HG02678 (cell line): ENCODE results near the gene ACSL1.
A peak's percentile ranks its signal among the peaks of the same experiment; 100 is the strongest.
"Not testable (repeated sequence)": the region's sequence is repeated elsewhere in the genome, so short reads cannot be mapped to it uniquely, and the experiment has no call there.

ENCODE experiments used
- ATAC-seq: cut with Tn5 transposase; IDR thresholded peaks from one replicate; pipeline ENCODE4 v1.9.1; 2021; ENCODE audit warnings: mild to moderate bottlenecking, moderate library complexity; ENCODE audit not compliant: unreplicated experiment

The ACSL1 gene

GRCh38 chr4:184792950-184793555 lies 32.7 kb downstream of the ACSL1 start:
- ATAC-seq = no peak

GRCh38 chr4:184792334-184792733 lies 33.4 kb downstream of the ACSL1 start:
- no peak for ATAC-seq

- ATAC-seq = no peak
Observed at GRCh38 chr4:184790826-184791225, 34.9 kb downstream of the ACSL1 start.

GRCh38 chr4:184787766-184788503 lies 37.8 kb downstream of the ACSL1 start:
- ATAC-seq = no peak

GRCh38 chr4:184785813-184786212 lies 40.0 kb downstream of the ACSL1 start:
- no peak for ATAC-seq

GRCh38 chr4:184784628-184785257 lies 41.0 kb downstream of the ACSL1 start:
- no peak for ATAC-seq

- ATAC-seq = peak; percentile 62
Observed at GRCh38 chr4:184782731-184783373, 42.9 kb downstream of the ACSL1 start.

- not testable (repeated sequence) for ATAC-seq
Observed at GRCh38 chr4:184779160-184779559, 46.6 kb downstream of the ACSL1 start.

- ATAC-seq = no peak
Observed at GRCh38 chr4:184778325-184778724, 47.4 kb downstream of the ACSL1 start.

- ATAC-seq = no peak
Observed at GRCh38 chr4:184776821-184777220, 48.9 kb downstream of the ACSL1 start.

- ATAC-seq = no peak
Observed at GRCh38 chr4:184775854-184776555, 49.8 kb downstream of the ACSL1 start.

- no peak for ATAC-seq
Observed at GRCh38 chr4:184774152-184774551, 51.6 kb downstream of the ACSL1 start.

- ATAC-seq = no peak
Observed at GRCh38 chr4:184771416-184771815, 54.4 kb downstream of the ACSL1 start.

GRCh38 chr4:184769141-184769765 lies 56.5 kb downstream of the ACSL1 start:
- no peak for ATAC-seq

GRCh38 chr4:184768296-184768695 lies 57.5 kb downstream of the ACSL1 start:
- ATAC-seq = no peak

GRCh38 chr4:184766446-184766845 lies 59.3 kb downstream of the ACSL1 start:
- no peak for ATAC-seq

GRCh38 chr4:184765473-184766340 lies 60.1 kb downstream of the ACSL1 start:
- no peak for ATAC-seq

- no peak for ATAC-seq
Observed at GRCh38 chr4:184764601-184765000, 61.2 kb downstream of the ACSL1 start.

- no peak for ATAC-seq
Observed at GRCh38 chr4:184763150-184763780, 62.5 kb downstream of the ACSL1 start.
